GM21528 (cell line): ENCODE data around the gene CTRB1.
"Not testable (repeated sequence)": the region's sequence is repeated elsewhere in the genome, so short reads cannot be mapped to it uniquely, and the experiment has no call there.

Experiments used
- ATAC-seq: cut with Tn5 transposase; IDR thresholded peaks from one replicate; pipeline ENCODE4 v1.9.1; 2021; ENCODE audit warnings: mild to moderate bottlenecking, moderate library complexity; ENCODE audit not compliant: unreplicated experiment, low FRiP score

CTRB1 gene

GRCh38 chr16:75264999-75265910 is 46.5 kb downstream of the CTRB1 start:
- ATAC-seq, result peak; percentile 31

- ATAC-seq, result peak; percentile 75
These were observed 47.3 kb downstream of the CTRB1 start for GRCh38 chr16:75265911-75266701.

DNA sequence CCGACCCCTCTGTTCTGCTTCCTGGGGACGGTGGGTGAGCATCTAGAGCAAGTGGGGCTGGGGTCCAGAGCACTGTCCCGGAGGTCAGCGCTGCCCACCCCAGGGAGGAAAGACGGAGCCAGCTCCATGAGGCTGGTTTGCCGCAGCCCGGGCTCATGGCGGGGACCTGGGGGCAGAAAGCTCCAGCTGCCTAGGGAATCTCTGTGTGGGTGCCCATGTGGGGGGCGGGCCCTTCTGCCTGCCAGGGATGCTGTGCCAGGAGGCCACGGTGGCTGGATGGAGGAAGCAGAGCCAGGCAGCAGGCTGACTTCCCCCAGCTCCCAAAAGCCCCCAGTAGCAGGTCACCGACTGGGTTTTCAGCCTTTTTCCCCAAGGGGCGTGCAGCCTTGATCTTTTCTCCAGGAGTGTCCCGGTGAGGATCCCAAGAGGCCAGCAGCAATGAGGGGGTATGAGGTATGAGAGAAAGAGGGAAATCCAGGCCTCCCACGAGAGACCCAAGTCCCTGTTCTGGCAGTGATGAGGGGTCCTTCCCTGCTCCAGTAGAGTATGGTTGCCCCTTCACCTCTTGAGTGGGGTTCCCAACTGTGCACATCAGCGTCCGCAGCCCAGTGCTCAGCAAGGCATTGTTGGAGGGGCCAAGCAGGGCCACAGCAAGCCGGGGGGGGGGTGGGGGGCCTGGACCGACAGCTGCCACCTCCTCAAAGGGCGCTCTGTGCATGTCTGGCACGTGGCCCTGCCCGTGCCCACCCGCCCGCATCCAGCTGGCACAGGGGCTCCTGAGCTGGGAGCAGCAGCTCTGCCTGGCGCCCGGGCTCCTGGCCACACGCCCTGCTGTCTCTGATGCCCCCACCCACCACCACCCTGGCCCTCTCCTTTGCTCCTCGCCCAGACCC is 48.2 kb downstream of the CTRB1 start:
- ATAC-seq, result no peak

GRCh38 chr16:75267631-75268264 is 49.0 kb downstream of the CTRB1 start:
- no peak for ATAC-seq

GRCh38 chr16:75269358-75269757 is 50.6 kb downstream of the CTRB1 start:
- not testable (repeated sequence) for ATAC-seq

DNA sequence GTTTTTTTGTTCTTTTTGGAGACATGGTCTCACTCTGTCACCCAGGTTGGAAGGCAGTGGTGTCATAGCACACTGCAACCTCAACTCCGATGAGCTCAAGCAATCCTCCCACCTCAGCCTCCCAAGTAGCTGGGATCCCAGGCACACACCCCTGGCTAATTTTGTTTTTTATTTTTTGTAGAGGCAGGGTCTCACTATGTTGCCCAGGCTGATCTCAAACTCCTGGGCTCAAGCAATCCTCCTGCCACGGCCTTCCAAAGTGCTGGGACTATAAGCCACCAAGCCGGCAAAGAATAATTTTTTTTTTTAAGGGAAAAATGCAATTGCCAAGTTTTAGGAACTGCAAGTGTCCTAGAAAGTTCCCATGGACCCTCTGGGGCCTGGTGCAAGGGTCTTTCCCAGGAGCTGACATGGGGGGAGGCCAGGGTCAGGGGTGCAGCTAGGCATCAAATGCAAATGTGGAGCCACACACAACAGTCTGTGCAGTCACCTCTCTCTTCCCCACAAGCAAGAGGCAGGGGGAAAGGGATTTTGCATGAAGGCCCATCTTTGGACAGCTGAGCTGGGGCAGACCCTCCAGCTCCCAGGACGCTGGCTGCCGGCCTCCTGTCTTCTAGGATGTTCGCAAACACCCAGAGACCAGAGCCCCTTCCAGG is 52.8 kb downstream of the CTRB1 start:
- ATAC-seq, result no peak

GRCh38 chr16:75272097-75272551 is 53.3 kb downstream of the CTRB1 start:
- ATAC-seq, result no peak

DNA sequence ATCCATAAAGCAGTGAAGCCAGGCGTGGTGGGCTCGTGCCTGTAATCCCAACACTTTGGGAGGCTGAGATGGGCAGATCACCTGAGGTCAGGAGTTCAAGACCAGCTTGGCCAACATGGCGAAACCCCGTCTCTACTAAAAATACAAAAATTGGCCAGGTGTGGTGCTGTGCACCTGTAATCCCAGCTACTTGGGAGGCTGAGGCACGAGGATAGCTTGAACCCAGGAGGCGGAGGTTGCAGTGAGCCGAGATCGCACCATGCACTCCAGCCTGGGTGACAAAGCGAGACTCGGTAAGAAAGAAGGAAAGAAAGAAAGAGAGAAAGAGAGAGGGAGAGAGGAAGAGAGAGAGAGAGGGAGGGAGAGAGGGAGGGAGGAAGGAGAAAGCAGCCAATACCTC is 53.8 kb downstream of the CTRB1 start:
- not testable (repeated sequence) for ATAC-seq

DNA sequence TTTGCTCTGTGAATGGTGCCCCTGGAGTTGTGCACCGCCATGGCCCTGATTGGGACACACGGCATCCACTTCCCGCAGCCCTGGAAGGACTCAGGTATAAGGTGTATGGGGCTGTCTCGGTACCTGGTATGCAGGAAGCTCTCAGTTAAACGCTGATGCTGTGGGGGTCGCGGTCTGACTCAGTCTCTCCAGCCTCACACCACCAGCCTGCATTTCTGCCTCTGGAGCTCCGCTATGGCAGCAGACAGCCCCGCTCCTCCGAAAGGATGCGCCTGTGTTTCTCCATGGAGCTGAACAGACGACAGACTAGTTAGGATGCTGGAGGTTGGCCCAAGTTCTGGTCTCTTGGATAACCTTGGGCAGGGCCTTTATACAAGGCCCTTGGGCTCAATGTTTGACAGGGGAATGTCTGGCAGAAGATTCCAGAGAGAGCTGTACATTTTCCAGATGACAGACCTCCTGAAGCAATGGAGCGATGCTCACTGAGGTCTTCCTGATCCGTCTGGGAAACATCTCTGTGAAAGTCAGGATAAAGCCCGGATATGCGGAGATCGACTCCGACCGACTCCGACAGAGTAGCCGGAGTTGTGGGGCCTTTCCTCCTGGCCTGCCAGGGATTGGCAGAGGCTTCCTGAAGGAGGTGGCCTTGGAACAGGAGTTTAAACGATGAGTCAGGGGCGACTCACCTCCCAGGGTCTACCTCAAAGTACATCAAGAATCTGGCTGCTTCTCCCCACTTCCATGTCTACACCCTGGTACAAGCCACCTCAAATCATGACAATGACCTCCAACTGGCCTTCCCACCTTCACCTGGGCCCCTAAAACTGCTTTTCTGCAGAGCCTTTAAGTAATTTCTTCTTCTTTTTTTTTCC is 54.5 kb downstream of the CTRB1 start:
- ATAC-seq, result no peak
